Putamen (tissue), 1 donor: ENCODE measurements around the gene NR2F2.

ENCODE experiments used
- DNase-seq: peaks from one replicate; pipeline ENCODE4 v3.0.0-alpha.2; 2016; ENCODE audit warnings: low spot score

The NR2F2 gene

GRCh38 chr15:96353416-96353929, 23.0 kb downstream of the NR2F2 start:
- DNase-seq, result no peak

- DNase-seq, result no peak
These were observed 23.6 kb downstream of the NR2F2 start for GRCh38 chr15:96353930-96354730.

GRCh38 chr15:96354731-96355567, 24.4 kb downstream of the NR2F2 start:
- no peak for DNase-seq

- no peak for DNase-seq
These were observed 25.2 kb downstream of the NR2F2 start for GRCh38 chr15:96355568-96356187.

- no peak for DNase-seq
These were observed 26.3 kb downstream of the NR2F2 start for GRCh38 chr15:96356494-96357455.

GRCh38 chr15:96358001-96358801, 27.7 kb downstream of the NR2F2 start:
- DNase-seq, result no peak

GRCh38 chr15:96358821-96359615, 28.5 kb downstream of the NR2F2 start:
- DNase-seq, result no peak

- no peak for DNase-seq
These were observed 29.4 kb downstream of the NR2F2 start for GRCh38 chr15:96359616-96360521.

- no peak for DNase-seq
These were observed 30.2 kb downstream of the NR2F2 start for GRCh38 chr15:96360581-96361308.

GRCh38 chr15:96361309-96362010, 31.0 kb downstream of the NR2F2 start:
- DNase-seq, result no peak

GRCh38 chr15:96362011-96362754, 31.7 kb downstream of the NR2F2 start:
- no peak for DNase-seq

- no peak for DNase-seq
These were observed 32.5 kb downstream of the NR2F2 start for GRCh38 chr15:96362755-96363651.

GRCh38 chr15:96363707-96364106, 33.2 kb downstream of the NR2F2 start:
- no peak for DNase-seq

GRCh38 chr15:96365781-96366525, 35.5 kb downstream of the NR2F2 start:
- no peak for DNase-seq

GRCh38 chr15:96366526-96366877, 36.0 kb downstream of the NR2F2 start:
- no peak for DNase-seq
